Measurements from ENCODE around the gene COX6B2. TPM values are rescaled to one million over a fixed set of nuclear protein-coding genes. Genes with fewer than 3 reads are reported as not detected.
A peak's percentile ranks its signal among the peaks of the same experiment; 100 is the strongest.

Gene COX6B2
- total and polyA plus RNA-seq, 2 of the 8 experiments (the other 6 are each of a cell fraction or from before 2014, with no cell fraction given): 4.9 to 6.4 TPM

GRCh38 chr19:55324662-55325061 is 29.9 kb downstream of the COX6B2 start:
- DNase-seq (ENCODE audit: low read depth in 1 of 2, low spot score in 2 of 2): no peak
- no peak overlapping the region for H2BK120ac ChIP-seq (replicated peaks; ENCODE audit: low read depth, low read length)
- H3K79me1 ChIP-seq (ENCODE audit: low read depth, low read length): no peaks in the 10 kb centered on the region
- H3K4ac ChIP-seq (replicated peaks; ENCODE audit: insufficient read length, low read depth, low read length): no peak overlapping the region
- H2BK20ac ChIP-seq (ENCODE audit: low read length): no peak overlapping the region
- no peak for FAIRE-seq
- no peak overlapping the region for H3K27ac ChIP-seq (ENCODE audit: low read depth, low read length)
- H3K4me3 ChIP-seq (ENCODE audit: extremely low read depth in 1 of 4, insufficient read depth in 2 of 4, low read depth in 3 of 4, low read length in 4 of 4): no peak overlapping the region
- H3K79me2 ChIP-seq (ENCODE audit: control insufficient read depth in 1 of 2, insufficient read depth in 2 of 2, low read length in 2 of 2): no peaks in the 10 kb centered on the region
- no peaks in the 10 kb centered on the region for H3K27me3 ChIP-seq (replicated peaks in 1 of 4; ENCODE audit: control insufficient read depth in 3 of 4, extremely low read depth in 1 of 4, insufficient read depth in 3 of 4, low read length in 3 of 4)
- no peaks in the 10 kb centered on the region for H4K20me1 ChIP-seq (replicated peaks in 1 of 2; ENCODE audit: control insufficient read depth in 1 of 2, insufficient read depth in 2 of 2, low read length in 2 of 2)
- POLR2A ChIA-PET (ENCODE audit: partially characterized antibody): interaction anchor here (1.0 to 1.1 kb wide), 2 partner anchors 65 to 83 kb away, joined by 3 read pairs; partner anchors contain the start of gene UBE2S
- no peak overlapping the region for H4K5ac ChIP-seq (ENCODE audit: insufficient read length, low read depth, low read length)
- H2BK15ac ChIP-seq (ENCODE audit: low read length): no peak overlapping the region
- H4K91ac ChIP-seq (replicated peaks; ENCODE audit: insufficient read length, low read length): no peak overlapping the region
- no peak overlapping the region for H2AK5ac ChIP-seq (ENCODE audit: low read depth, low read length)
- H4K8ac ChIP-seq (ENCODE audit: extremely low read depth, insufficient read depth, low read length): no peak overlapping the region
- H2AFZ ChIP-seq (ENCODE audit: low read length): no peak overlapping the region
- 93% methylated on average over 6 of the region's 6 CpGs; no CpG with 5 or more reads in 1 of the 2 experiments for WGBS, 2 experiments (ENCODE audit: extremely low coverage in 1 of 2, insufficient coverage in 1 of 2, insufficient read length in 1 of 2, insufficient replicate concordance in 2 of 2, low coverage in 1 of 2, low lambda C conversion rate in 2 of 2, missing lambda C conversion rate in 1 of 2)
- peaks cover 0 to 10% (median 5%) of the 10 kb centered on the region in 4 experiments; a peak in 6 of 7 replicates for H3K4me1 ChIP-seq (replicated peaks in 1 of 4; ENCODE audit: control insufficient read depth in 3 of 4, insufficient read depth in 4 of 4, low read length in 3 of 4)
- no peak overlapping the region for H3K23ac ChIP-seq (ENCODE audit: insufficient read length)
- no peak overlapping the region for H2BK5ac ChIP-seq (ENCODE audit: low read depth, low read length)
- H3K56ac ChIP-seq (replicated peaks; ENCODE audit: insufficient read length, low read depth, low read length): no peak overlapping the region
- no peak overlapping the region for H3K4me2 ChIP-seq (ENCODE audit: insufficient read depth in 1 of 2, low read depth in 2 of 2, low read length in 2 of 2)
- no peak overlapping the region for H3K9ac ChIP-seq (replicated peaks in 1 of 4; ENCODE audit: extremely low read depth in 1 of 4, low read depth in 3 of 4, low read length in 3 of 4)
- H3K9me3 ChIP-seq (ENCODE audit: insufficient read depth in 2 of 2, low read depth in 1 of 2, low read length in 1 of 2): no peaks in the 10 kb centered on the region
- CTCF ChIA-PET (ENCODE audit: partially characterized antibody): interaction anchor here (1.1 to 1.5 kb wide), 3 partner anchors 14 to 308 kb away, joined by 3 to 5 read pairs (median 3); partner anchors contain the start of gene KMT5C
- no peak for TF ChIP-seq SAP30 (IDR thresholded peaks at IDR 0.05; ENCODE audit: insufficient read depth, insufficient replicate concordance, low read length)
- no peak for TF ChIP-seq EZH2 (IDR thresholded peaks at IDR 0.05; ENCODE audit: low read depth, low read length, severe bottlenecking)
- H3K18ac ChIP-seq (ENCODE audit: extremely low read depth, low read length): no peak overlapping the region
- H3K14ac ChIP-seq (ENCODE audit: insufficient read length): no peak overlapping the region
- H3K23me2 ChIP-seq (ENCODE audit: low read depth, low read length): peaks cover 2% of the 10 kb centered on the region; the same call in 1 of the 2 replicates
- H3K36me3 ChIP-seq (ENCODE audit: control insufficient read depth in 2 of 4, insufficient read depth in 4 of 4, low read length in 3 of 4): no peaks in the 10 kb centered on the region
- H2BK12ac ChIP-seq (ENCODE audit: low read depth, low read length): 0 out of 2 replicates have a peak overlapping the region, but pooled peaks have one; percentile 50

Measured in H1 (cell line).